Activated naive CD4-positive, alpha-beta T cell (primary cell): ENCODE measurements around the gene PGBD5.
A peak's percentile ranks its signal among the peaks of the same experiment; 100 is the strongest.
"Not testable (repeated sequence)": the region's sequence is repeated elsewhere in the genome, so short reads cannot be mapped to it uniquely, and the experiment has no call there.

Experiments
- DNase-seq, 4 experiments: peaks; one replicate each; lab custom pipeline; 2025; lab: John Stamatoyannopoulos, UW

Gene PGBD5

GRCh38 chr1:230426246-230427093, at the start of gene PGBD5:
TSS of gene PGBD5 (minus strand) at chr1:230426332. CDS start at chr1:230425928, 404 bp downstream.
- peak; percentile 3 to 29 (median 13) for DNase-seq

- not testable (repeated sequence) for DNase-seq
These were observed 48.8 kb upstream of the PGBD5 start for GRCh38 chr1:230474924-230475323.

GRCh38 chr1:230470750-230471149, 44.6 kb upstream of the PGBD5 start:
- DNase-seq, result not testable (repeated sequence)

- DNase-seq, result no peak
These were observed 43.1 kb upstream of the PGBD5 start for GRCh38 chr1:230469271-230469670.

- DNase-seq, result no peak
These were observed 39.6 kb upstream of the PGBD5 start for GRCh38 chr1:230465691-230466090.

GRCh38 chr1:230464671-230465070, 38.5 kb upstream of the PGBD5 start:
- DNase-seq, result no peak

GRCh38 chr1:230463760-230464159, 37.6 kb upstream of the PGBD5 start:
- no peak for DNase-seq

- no peak for DNase-seq
These were observed 37.2 kb upstream of the PGBD5 start for GRCh38 chr1:230463326-230463725.

- no peak for DNase-seq
These were observed 33.3 kb upstream of the PGBD5 start for GRCh38 chr1:230459465-230459864.

- no peak for DNase-seq
These were observed 32.4 kb upstream of the PGBD5 start for GRCh38 chr1:230458509-230458908.

- DNase-seq, result no peak
These were observed 30.3 kb upstream of the PGBD5 start for GRCh38 chr1:230456478-230456877.

- DNase-seq, result no peak
These were observed 29.2 kb upstream of the PGBD5 start for GRCh38 chr1:230455291-230455690.

GRCh38 chr1:230453377-230453776, 27.2 kb upstream of the PGBD5 start:
- no peak for DNase-seq

- no peak for DNase-seq
These were observed 15.3 kb upstream of the PGBD5 start for GRCh38 chr1:230441183-230442029.

- no peak for DNase-seq
These were observed 9.0 kb upstream of the PGBD5 start for GRCh38 chr1:230435108-230435507.

- DNase-seq, result no peak
These were observed 5.4 kb upstream of the PGBD5 start for GRCh38 chr1:230431527-230431926.

- no peak for DNase-seq
These were observed 4.4 kb upstream of the PGBD5 start for GRCh38 chr1:230430499-230430898.

GRCh38 chr1:230429067-230429735, 3.1 kb upstream of the PGBD5 start:
- no peak for DNase-seq

- DNase-seq, result no peak
These were observed 1.8 kb upstream of the PGBD5 start for GRCh38 chr1:230427981-230428380.

GRCh38 chr1:230427094-230427876, 1.2 kb upstream of the PGBD5 start:
- no peak for DNase-seq

- no peak for DNase-seq
These were observed 660 bp downstream of the PGBD5 start for GRCh38 chr1:230425252-230426091.
